Ovary (tissue), 9 donors: ENCODE data around the gene RSRC1. TPM values are rescaled to one million over a fixed set of nuclear protein-coding genes. Genes with fewer than 3 reads are reported as not detected.
"Not testable (repeated sequence)": the region's sequence is repeated elsewhere in the genome, so short reads cannot be mapped to it uniquely, and the experiment has no call there.

ENCODE experiments used
- DNase-seq, 5 donors: peaks; one replicate each; pipeline ENCODE4 v3.0.0-alpha.2; 2019 to 2020
- H3K27ac ChIP-seq, 2 donors: fragments of 200-600 bp; one replicate each; pipeline versions ENCODE4 v1.5.1 to v1.8.0; 2019 to 2022
- H3K27me3 ChIP-seq: fragments of 200-600 bp; one replicate; pipeline ENCODE4 v1.8.0; 2022
- H3K36me3 ChIP-seq: fragments of 200-600 bp; sonication (generic); one replicate; pipeline ENCODE4 v1.5.1; 2019
- H3K4me1 ChIP-seq: one replicate; pipeline ENCODE4 v1.8.1; 2013; ENCODE audit warnings: mild to moderate bottlenecking, moderate library complexity; ENCODE audit not compliant: insufficient read depth
- H3K4me3 ChIP-seq: fragments of 200-600 bp; sonication (generic); one replicate; pipeline ENCODE4 v1.5.1; 2017
- H3K9me3 ChIP-seq, 2 donors: fragments of 200-600 bp in 1 of 2; sonication (generic) in 1 of 2; one replicate each; pipeline versions ENCODE4 v1.5.1 to v1.8.1; 2013 to 2019; ENCODE audit warnings: mild to moderate bottlenecking in 1 of 2, moderate library complexity in 1 of 2
- EP300 ChIP-seq: sonication (generic); formaldehyde crosslinking; IDR thresholded peaks from one replicate; pipeline ENCODE4 v1.6.1; 2017; ENCODE audit warnings: antibody characterized with exemption
- POLR2A ChIP-seq: fragments of 450-650 bp; IDR thresholded peaks from one replicate; pipeline ENCODE4 v1.6.1; 2017; ENCODE audit warnings: antibody characterized with exemption, mild to moderate bottlenecking, moderate library complexity
- WGBS, 3 donors: extraction: QIAGEN DNeasy Blood & Tissue Kit in 1 of 3; methylation state at CpG; one replicate each; pipeline versions ENCODE4 v1.1.5 to v1.1.7; 2013 to 2017; 5-methylcytosine and 5-hydroxymethylcytosine counted together
- intact Hi-C, 4 donors: fragments of 100-400 bp; cut with DNase I; formaldehyde crosslinking; loops; one replicate each; pipeline versions ENCODE4 v1.11.0 to v1.15.1; 2022 to 2023
- polyA plus RNA-seq, 2 donors: library from polyadenylated mRNA; stranded (reverse); fragments of 200-250 nt in 1 of 2; fragments of 350-450 nt in 1 of 2; fragmentation: Illumina TruSeq in 1 of 2; extraction: RNeasy Lipid Tissue Mini Kit (QIAGEN cat#74804) in 1 of 2; gene quantifications; one replicate each; pipeline ENCODE4 v1.2.3, GENCODE V29; 2013 to 2014
- total RNA-seq, 7 donors: library from RNA; depleted of rRNA in 2 of 7; stranded (reverse); fragments of >200 nt in 2 of 7; fragmentation: NEBNext Ultra II Directional in 3 of 7; extraction: Animal tissue kit (Norgen Biotek cat#: 25700) in 3 of 7; gene quantifications; one replicate each; pipeline versions ENCODE4 v1.1.0 to v1.2.4, GENCODE V29; 2016 to 2023
- TF ChIP-seq, protein P1 (sequence below), 3 donors: fragments of 450-650 bp in 2 of 3; fragments of 200-600 bp in 1 of 3; IDR thresholded peaks; one replicate each; pipeline versions ENCODE4 v1.5.1 to v1.8.0; 2016 to 2022; ENCODE audit warnings: antibody characterized with exemption in 3 of 3, mild to moderate bottlenecking in 1 of 3
- donor health status: DM: no; HTN: no; CAD: no; lungs with moderate emphysema.
- donor health status: DM: no; HTN: no; CAD: no.
- donor health status: Bipolar disorder and iron deficiency.
- donor health status: DM: yes; HTN: yes; CAD: no.
- donor health status: DM: no; HTN: no; CAD: no.
- donor health status: DM: yes; HTN: yes; CAD: no.

RSRC1 gene
- total and polyA plus RNA-seq, 9 donors: 13.4 to 45.1 (median 31.8) TPM

DNA sequence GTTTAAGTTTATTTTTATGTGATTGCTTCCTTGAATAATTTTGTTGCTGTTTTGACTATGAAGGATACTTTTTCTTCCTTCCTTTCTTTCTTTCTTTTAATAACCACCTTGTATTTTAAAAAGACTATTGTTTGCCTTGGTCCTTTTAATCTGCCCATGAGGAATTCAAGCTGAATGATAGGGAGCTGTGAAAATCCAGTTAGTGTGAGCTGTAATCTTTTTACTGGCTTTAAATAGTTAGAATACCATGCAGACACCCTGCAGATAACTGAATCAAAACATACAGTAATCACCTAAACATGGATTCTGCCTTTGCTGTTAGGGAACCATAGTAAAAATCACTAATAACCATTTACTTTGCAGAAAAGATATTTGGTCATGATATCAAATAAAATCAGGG is 110.7 kb downstream of the RSRC1 start:
- Histone ChIP-seq H3K9me3 (no peaks in the 10 kb centered on the region), H3K4me1 (no peaks in the 10 kb centered on the region), H3K27me3 (no peaks in the 10 kb centered on the region), H3K4me3 (no peak overlapping the region), H3K27ac (no peak overlapping the region), H3K36me3 (no peaks in the 10 kb centered on the region)
- DNase-seq: no peak
- intact Hi-C loops: no loop called here
- TF ChIP-seq EP300: no peak
- TF ChIP-seq, protein P1, sequence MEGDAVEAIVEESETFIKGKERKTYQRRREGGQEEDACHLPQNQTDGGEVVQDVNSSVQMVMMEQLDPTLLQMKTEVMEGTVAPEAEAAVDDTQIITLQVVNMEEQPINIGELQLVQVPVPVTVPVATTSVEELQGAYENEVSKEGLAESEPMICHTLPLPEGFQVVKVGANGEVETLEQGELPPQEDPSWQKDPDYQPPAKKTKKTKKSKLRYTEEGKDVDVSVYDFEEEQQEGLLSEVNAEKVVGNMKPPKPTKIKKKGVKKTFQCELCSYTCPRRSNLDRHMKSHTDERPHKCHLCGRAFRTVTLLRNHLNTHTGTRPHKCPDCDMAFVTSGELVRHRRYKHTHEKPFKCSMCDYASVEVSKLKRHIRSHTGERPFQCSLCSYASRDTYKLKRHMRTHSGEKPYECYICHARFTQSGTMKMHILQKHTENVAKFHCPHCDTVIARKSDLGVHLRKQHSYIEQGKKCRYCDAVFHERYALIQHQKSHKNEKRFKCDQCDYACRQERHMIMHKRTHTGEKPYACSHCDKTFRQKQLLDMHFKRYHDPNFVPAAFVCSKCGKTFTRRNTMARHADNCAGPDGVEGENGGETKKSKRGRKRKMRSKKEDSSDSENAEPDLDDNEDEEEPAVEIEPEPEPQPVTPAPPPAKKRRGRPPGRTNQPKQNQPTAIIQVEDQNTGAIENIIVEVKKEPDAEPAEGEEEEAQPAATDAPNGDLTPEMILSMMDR (IDR thresholded peaks at IDR 0.05): no peak
- TF ChIP-seq POLR2A: no peak

DNA sequence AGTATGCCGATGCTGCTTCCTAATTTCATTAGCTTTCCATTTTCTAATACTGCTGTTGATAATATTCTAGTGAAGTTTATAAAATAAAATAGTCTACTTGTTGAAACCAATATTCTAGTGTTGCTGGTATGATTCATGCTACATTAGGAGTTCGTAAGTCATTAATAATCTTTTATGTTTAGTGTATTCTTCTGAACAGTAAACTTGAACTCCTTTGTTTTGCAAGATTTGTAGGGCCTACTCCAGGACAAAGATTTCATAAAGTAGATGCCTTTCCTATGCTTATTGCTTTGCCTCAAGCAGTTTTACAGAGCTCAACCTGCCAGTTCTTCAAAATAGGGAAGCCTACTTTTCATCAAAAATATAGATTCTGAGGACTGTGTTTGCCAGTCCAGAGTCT is 111.5 kb downstream of the RSRC1 start:
- Histone ChIP-seq H3K9me3 (no peaks in the 10 kb centered on the region), H3K4me3 (no peak overlapping the region), H3K27me3 (no peaks in the 10 kb centered on the region), H3K27ac (no peak overlapping the region), H3K36me3 (no peaks in the 10 kb centered on the region), H3K4me1 (no peaks in the 10 kb centered on the region)
- TF ChIP-seq EP300 (no peak), POLR2A (no peak)
- TF ChIP-seq, protein P1 (IDR thresholded peaks at IDR 0.05): no peak
- intact Hi-C loops: no loop called here
- 18 to 50% (median 23%) methylated on average over 2 of the region's 2 CpGs for WGBS, 3 donors
- DNase-seq: no peak

DNA sequence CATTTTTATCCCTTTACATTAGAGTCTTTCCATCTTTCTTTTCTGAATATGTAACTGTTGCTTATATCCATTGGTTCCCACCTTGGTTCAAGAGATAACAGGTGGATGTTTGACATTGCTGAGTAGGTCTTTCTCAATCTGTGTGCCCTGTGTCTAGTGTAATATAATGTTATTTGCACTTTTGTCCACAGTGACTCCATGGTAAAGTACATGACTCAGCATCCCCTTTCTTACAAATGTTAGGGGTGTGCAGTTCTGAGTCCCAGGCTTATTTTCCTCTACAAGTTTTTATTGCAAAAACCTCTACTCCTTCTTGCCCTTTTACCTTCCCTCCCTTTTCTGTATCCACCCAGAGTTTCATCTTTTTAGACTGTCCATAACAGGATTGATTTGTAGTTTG is 116.5 kb downstream of the RSRC1 start:
- intact Hi-C loops: no loop called here
- Histone ChIP-seq H3K27me3 (no peaks in the 10 kb centered on the region), H3K9me3 (no peaks in the 10 kb centered on the region), H3K36me3 (no peaks in the 10 kb centered on the region), H3K4me3 (no peak overlapping the region), H3K27ac (no peak overlapping the region), H3K4me1 (no peaks in the 10 kb centered on the region)
- no peak for DNase-seq
- no peak for TF ChIP-seq POLR2A
- no peak for TF ChIP-seq EP300
- TF ChIP-seq, protein P1 (IDR thresholded peaks at IDR 0.05): no peak

DNA sequence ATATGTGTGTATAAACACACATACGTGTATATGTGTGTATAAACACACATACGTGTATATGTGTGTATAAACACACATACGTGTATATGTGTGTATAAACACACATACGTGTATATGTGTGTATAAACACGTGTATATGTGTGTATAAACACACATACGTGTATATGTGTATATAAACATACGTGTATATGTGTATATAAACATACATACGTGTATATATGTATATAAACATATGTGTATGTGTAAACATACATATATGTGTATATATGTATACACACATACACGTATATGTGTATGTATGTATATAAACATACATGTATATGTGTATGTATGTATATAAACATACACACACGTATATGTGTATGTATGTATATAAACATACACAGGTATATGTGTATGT is 119.1 kb downstream of the RSRC1 start:
- DNase-seq, H3K27me3 ChIP-seq, H3K9me3 ChIP-seq, H3K36me3 ChIP-seq, intact Hi-C loops, H3K4me3 ChIP-seq, H3K4me1 ChIP-seq, H3K27ac ChIP-seq: not testable (repeated sequence)
- WGBS, 3 donors: 88 to 90% (median 90%) methylated on average over 10 of the region's 10 CpGs

DNA sequence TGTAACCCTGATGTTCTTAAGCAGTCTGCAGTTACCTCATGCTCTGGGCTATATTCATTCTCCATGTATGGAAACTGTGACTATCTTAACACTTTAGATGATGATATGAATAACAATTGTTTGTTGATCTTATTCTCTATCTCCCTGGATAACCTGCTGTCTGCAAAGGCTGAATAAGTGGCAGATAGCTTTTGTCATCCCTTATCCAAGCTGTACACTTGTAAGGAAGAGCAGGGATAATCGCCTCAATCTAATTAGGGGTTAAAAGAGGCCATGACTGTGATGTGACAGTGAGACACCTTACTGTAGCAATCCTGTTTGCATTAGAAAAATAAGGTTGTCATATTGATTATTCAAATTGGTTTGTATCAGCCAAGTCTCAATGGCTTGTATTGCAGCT is 123.9 kb downstream of the RSRC1 start:
- Histone ChIP-seq H3K27ac (no peak overlapping the region), H3K36me3 (no peaks in the 10 kb centered on the region), H3K9me3 (no peaks in the 10 kb centered on the region), H3K4me1 (no peaks in the 10 kb centered on the region), H3K4me3 (no peak overlapping the region), H3K27me3 (no peaks in the 10 kb centered on the region)
- WGBS, 3 donors: 88 to 100% (median 93%) methylated on average over 1 of the region's 1 CpG
- intact Hi-C loops: no loop called here
- TF ChIP-seq POLR2A (no peak), EP300 (no peak)
- TF ChIP-seq, protein P1 (IDR thresholded peaks at IDR 0.05): no peak
- no peak for DNase-seq
